NOMO-1 (cell line): Measurements from ENCODE around the gene ST6GAL1.
"Not testable (repeated sequence)": the region's sequence is repeated elsewhere in the genome, so short reads cannot be mapped to it uniquely, and the experiment has no call there.

Experiments
- DNase-seq, 2 experiments: peaks; one replicate each; lab custom pipeline; 2025; ENCODE audit not compliant: unreplicated experiment in 2 of 2; lab: John Stamatoyannopoulos, UW

ST6GAL1 gene

GRCh38 chr3:186930143-186930640, at the start of gene ST6GAL1:
Gene ST6GAL1 (plus strand): TSS chr3:186930526. CDS start chr3:187042704, 112,178 bp downstream.
- peak; percentile 88 for DNase-seq

- peak; percentile 57 to 84 for DNase-seq
These were observed 48.2 kb upstream of the ST6GAL1 start for GRCh38 chr3:186882150-186882524.

DNA sequence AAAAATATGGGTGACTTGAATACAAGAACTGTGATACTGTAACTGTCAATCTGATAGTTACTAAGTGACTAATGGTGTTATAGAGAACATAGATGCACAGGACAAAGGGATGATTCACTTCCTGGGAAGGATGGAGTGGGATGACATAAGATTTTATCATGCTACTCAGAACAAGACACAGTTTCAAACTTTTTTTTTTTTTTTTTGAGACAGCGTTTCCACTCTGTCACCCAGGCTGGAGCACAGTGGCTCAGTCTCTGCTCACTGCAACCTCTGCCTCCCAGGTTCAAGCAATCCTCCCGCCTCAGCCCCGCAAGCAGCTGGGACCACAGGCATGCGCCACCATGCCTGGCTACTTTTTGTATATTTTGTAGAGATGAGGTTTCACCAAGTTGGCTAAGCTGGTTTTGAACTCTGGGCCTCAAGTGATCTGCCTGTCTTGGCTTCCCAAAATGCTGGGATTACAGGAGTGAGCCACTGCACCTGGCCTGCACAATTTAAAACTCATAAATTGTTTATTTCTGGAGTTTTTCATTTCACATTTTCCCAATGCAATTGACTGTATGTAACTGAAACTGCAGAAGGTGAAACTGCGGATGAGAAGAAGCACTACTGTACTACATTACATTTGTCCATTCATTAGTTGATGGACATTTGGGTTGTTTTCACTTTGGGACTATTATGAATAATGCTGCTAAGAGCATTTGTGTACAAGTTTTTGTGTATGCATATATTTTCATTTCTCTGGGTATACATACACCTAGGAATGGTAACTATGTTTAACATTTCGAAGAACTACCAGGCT, 47.2 kb upstream of the ST6GAL1 start:
- peak in 1 of 2 experiments; percentile 15 for DNase-seq

DNA sequence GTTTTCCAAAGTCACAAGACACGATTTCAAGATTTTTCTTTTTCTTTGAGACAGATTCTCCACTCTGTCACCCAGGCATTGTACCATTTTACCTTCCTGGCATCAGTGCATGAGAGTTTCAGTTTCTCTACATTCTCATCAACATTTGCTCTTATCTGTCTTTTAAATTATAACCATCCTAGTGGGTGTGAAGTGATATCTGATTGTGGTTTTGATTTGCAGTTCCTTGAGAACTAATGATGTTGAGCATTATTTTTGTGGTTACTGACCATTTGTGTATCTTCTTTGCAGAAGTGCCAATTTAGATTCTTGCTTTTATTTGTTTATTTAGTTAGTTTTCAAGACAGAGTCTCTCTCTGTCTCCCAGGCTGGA, 46.7 kb upstream of the ST6GAL1 start:
- DNase-seq = no peak

DNA sequence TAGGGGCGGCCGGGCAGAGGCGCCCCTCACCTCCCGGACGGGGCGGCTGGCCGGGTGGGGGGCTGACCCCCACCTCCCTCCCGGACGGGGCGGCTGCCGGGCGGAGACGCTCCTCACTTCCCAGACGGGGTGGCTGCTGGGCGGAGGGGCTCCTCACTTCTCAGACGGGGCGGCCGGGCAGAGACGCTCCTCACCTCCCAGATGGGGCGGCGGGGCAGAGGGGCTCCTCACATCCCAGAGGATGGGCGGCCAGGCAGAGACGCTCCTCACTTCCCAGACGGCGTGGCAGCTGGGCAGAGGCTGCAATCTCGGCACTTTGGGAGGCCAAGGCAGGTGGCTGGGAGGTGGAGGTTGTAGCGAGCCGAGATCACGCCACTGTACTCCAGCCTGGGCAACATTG, 45.5 kb upstream of the ST6GAL1 start:
- not testable (repeated sequence) for DNase-seq

DNA sequence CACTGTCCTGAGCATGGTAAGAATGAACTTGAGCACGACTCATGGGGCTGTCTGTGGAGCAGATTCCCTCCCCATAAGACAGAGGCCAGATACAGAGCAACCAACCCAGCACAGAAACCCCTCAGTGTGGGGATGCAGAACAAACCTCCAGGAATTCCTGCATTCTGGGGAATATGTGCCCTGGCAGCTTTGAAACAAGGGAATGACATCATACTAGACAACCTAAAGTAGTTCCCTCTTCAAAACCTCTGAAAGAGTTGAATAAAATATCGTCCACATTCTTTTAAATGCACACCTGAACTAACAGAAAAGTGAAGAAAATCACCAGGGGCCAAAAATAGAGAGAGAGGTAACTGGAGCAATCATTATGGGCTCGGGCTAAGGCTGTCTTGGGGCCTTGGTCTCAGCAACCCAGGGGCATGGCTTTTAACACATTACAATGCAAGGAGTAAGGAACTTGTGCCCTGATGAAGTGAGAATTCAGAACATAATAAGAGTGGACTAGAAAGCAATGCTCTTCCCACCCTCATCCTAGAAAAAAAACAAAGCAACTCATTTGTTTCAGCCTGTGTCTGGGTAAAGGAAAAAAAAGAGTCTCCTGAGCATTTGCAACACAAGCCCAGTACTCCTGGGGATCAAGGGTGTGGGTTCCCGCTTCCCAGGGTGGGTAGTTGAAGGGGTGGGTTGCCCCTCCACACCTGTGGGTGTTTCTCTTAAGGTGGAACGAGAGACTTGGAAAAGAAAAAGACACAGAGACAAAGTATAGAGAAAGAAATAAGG, 43.9 kb upstream of the ST6GAL1 start:
- no peak for DNase-seq

GRCh38 chr3:186887507-186887938, 42.8 kb upstream of the ST6GAL1 start:
- DNase-seq = not testable (repeated sequence)

- DNase-seq = peak; percentile 23 to 53
These were observed 41.8 kb upstream of the ST6GAL1 start for GRCh38 chr3:186888569-186888968.

DNA sequence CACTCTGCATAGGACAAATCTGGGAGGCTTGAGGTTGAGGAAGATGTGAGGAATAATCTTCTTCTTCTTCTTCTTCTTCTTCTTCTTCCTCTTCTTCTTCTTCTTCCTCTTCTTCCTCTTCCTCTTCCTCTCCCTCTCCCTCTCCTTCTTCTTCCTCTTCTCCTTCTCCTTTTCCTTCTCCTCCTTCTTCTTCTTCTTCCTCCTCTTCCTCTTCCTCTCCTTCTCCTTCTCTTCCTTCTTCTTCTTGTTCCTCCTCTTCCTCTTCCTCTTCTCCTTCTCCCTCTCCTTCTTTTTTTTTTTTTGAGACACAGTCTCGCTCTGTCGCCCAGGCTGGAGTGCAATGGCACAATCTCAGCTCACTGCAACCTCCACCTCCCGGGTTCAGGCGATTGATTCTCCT, 40.6 kb upstream of the ST6GAL1 start:
- not testable (repeated sequence) for DNase-seq

GRCh38 chr3:186890911-186891310, 39.4 kb upstream of the ST6GAL1 start:
- no peak for DNase-seq

DNA sequence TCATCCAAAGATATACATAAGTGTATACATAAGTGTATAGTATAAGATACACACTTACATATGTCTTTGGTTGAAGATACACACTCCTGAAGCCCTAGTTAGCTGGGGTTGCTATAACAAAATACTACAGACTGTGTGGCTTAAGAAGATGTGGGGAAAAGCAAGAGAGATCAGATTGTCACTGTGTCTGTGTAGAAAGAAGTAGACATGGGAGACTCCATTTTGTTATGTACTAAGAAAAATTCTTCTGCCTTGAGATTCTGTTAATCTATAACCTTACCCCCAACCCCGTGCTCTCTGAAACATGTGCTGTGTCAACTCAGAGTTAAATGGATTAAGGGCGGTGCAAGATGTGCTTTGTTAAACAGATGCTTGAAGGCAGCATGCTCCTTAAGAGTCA, 37.3 kb upstream of the ST6GAL1 start:
- not testable (repeated sequence) for DNase-seq

DNA sequence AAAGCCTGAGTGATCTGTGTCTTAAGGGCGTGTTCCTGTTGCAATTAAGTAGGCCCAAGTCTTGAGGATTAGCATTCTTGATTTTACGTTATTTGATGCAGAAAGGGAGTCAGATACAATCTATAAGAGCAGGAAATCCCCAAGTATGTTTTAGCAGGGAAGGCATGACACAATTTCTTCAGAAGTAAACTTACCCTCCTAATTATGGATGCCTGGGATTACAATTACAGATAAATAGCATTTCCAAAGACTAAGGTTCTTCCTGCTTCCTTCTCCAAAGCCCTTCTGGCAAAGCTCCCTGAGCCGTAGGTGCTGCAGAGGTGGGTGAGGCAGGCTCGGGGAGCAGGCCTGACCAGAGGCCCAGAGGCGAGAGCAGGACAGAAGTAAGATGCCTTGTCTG, 34.9 kb upstream of the ST6GAL1 start:
- no peak for DNase-seq

- no peak for DNase-seq
These were observed 34.3 kb upstream of the ST6GAL1 start for GRCh38 chr3:186896006-186896405.

- DNase-seq = no peak
These were observed 33.5 kb upstream of the ST6GAL1 start for GRCh38 chr3:186896875-186897274.

DNA sequence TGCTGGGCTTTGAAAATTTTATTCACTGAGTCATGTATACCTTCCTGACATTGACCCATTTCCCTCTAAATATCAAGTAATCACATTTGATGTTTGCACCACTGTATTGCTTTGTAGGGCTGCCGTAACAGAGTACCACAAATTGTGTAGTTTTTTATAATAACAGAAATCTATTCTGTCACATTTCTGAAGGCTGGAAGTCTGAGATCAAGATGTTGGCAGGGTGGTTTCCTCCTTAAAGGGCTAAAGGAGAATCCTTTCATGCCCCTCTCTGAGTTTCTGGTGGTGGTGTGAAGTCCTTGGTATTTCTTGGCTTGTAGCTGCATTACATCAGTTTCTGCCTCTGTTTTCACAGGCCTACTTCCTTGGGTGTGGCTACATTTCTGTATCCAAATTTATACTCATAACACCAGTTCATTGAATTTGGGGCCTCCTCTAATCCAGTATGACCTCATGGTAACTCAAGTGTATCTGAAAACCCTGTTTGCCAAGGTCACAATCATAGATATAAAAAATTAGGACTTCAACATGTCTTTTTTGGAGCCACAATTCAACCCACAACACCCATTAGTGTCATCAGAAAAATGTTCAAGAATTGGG, 29.1 kb upstream of the ST6GAL1 start:
- peak; percentile 23 to 31 for DNase-seq

GRCh38 chr3:186902154-186902553, 28.2 kb upstream of the ST6GAL1 start:
- DNase-seq = no peak

DNA sequence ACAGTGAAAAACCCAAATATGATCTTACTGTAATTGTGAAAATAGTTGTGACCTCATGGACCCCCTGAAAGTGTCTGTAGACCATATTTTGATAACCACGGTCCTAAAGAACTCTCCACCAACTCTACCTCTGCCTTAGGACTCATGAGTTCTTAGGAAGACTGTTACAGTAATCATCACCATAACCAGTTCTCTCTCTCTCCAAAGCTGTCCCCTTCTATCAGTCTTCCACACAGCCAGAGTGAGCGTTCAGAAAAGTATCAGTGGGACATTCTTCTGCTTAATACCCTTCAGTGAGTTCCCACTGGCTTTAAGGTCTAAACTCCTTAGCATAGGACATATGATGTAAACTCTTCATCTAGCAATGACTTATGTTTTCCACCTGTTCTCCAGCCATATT, 27.6 kb upstream of the ST6GAL1 start:
- DNase-seq = no peak

- DNase-seq = not testable (repeated sequence)
These were observed 26.6 kb upstream of the ST6GAL1 start for GRCh38 chr3:186903676-186904075.

DNA sequence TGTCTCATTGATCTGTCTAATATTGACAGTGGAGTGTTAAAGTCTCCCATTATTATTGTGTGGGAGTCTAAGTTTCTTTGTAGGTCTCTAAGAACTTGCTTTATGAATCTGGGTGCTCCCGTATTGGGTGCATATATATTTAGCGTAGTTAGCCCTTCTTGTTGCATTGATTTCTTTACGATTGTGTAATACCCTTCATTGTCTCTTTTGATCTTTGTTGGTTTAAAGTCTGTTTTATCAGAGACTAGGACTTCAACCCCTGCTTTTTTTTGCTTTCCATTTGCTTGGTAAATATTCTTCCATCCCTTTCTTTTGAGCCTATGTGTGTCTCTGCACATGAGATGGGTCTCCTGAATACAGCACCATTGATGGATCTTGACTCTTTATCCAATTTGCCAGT, 23.3 kb upstream of the ST6GAL1 start:
- DNase-seq = not testable (repeated sequence)

DNA sequence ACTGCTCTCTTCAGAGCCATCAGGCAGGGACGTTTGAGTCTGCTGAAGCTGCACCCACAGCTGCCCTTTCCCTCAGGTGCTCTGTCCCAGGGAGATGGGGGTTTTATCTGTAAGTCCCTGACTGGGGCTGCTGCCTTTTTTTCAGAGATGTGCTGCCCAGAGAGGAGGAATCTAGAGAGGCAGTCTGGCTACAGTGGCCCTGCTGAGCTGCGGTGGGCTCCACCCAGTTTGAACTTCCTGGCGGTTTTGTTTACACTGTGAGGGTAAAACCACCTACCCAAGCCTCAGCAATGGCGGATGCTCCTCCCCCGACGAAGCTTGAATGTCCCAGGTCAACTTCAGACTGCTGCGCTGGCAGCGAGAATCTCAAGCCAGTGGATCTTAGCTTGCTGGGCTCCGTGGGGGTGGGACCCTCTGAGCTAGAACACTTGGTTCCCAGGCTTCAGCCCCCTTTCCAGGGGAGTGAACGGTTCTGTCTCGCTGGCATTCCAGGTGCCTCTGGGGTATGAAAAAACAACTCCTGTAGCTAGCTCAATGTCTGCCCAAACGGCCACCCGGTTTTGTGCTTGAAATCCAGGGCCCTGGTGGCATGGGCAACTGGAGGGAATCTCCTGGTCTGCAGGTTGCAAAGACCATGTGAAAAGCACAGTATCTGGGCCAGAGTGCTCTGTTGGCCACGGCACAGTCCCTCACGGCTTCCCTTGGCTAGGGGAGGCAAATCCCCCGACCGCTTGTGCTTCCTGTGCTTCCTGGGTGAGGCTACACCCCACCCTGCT, 21.1 kb upstream of the ST6GAL1 start:
- DNase-seq = peak; percentile 46 to 55
